HG03558 (cell line): ENCODE data around the gene POU6F2.

Experiments used
- ATAC-seq: cut with Tn5 transposase; IDR thresholded peaks from one replicate; pipeline ENCODE4 v1.9.1; 2021; ENCODE audit warnings: moderate number of reproducible peaks; ENCODE audit not compliant: unreplicated experiment; ENCODE audit errors: extremely low read depth

Gene POU6F2

DNA sequence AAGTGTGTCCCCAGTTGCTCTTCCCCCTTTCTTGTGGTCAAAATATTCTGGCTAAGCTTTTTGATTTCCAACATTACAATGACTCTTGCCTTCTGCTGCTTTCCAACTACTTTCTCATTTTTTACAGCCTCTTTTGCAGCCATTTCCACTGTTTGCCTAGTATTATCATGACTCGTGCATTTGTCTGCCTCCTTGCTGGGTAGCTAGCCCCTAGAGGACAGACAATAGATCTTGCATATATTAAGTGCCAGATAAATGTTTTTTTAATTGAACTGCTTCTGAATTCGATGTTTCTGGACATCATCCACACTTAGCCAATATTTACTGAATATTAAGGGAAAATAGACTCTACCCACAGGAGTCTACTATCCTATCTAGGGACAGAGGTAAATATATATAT is 124.5 kb downstream of the POU6F2 start:
- ATAC-seq, result no peak

GRCh38 chr7:39105720-39106119 is 128.0 kb downstream of the POU6F2 start:
- no peak for ATAC-seq

- no peak for ATAC-seq
These were observed 148.1 kb downstream of the POU6F2 start for GRCh38 chr7:39125846-39126245.

GRCh38 chr7:39127058-39127457 is 149.3 kb downstream of the POU6F2 start:
- ATAC-seq, result no peak

GRCh38 chr7:39128287-39128843 is 150.7 kb downstream of the POU6F2 start:
- ATAC-seq, result no peak

DNA sequence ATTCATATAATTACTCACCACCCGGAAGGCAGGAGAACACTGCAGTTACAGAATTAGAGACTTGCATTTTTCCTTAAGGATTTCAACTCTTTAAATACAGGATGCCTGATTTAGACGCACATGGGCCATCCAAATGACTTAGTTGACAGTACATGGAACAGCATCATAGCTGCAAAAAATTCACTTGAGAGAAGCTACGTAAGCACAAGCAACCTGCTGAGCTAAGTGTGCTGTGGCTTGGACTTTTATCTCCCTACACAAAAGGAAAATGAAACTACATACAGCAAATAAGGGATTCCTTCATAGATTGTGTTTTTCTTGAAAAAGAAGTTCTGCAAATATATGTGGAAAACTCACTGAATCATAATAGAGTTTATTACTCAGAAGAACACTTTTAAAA is 152.6 kb downstream of the POU6F2 start:
- no peak for ATAC-seq

DNA sequence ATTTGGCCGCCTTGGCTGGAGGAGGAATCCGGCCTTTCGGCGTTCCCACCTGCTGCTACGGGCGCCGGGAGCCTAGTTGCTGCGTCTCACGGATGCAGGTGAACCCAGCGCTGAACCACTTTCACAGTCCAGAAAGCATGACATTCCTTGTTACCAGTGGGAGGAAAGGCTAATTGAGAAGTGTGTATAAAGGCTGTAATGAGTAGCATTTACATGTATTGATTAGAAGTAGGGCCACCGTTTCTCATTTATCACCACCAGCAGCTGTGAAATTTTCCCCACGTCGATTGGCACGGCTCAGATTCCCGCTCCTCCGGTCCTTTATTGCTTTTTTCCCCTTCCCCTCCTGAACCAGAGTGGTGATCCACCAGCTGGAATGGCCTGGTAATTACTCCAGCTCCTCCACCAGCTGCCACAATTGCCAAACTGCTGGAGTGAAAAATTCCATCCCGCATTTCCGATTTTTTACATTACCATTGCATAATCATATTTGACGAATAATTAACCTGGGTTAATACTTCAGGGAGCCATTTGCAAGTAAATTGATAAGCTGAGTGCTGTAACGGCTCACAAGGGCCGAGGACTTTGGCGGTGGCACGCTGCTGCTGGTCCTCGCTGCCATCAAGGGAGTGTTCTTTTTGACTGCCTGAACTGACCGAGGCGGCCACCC is 153.3 kb downstream of the POU6F2 start:
- no peak for ATAC-seq

GRCh38 chr7:39132306-39132705 is 154.6 kb downstream of the POU6F2 start:
- ATAC-seq, result no peak

DNA sequence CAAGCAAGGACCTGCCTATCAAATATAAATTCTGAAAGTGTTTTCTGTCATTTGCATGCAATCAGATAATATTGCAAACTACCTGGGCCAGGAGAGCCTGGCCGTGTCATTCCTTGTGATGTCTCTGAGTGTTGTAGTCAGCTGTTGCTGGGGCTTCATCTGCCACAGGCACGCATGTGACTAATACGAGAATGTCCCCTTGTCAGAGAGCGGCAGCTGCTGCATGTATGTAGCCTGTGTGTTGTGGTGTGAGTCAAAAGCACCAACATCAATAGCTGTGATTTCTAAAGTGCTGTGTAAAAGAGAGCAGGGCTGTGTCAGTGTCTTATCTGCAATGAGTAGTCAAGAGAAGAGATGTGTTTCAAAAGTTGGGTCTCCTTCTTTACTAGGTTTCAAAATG is 155.4 kb downstream of the POU6F2 start:
- no peak for ATAC-seq

- ATAC-seq, result no peak
These were observed 159.8 kb downstream of the POU6F2 start for GRCh38 chr7:39137480-39137879.

DNA sequence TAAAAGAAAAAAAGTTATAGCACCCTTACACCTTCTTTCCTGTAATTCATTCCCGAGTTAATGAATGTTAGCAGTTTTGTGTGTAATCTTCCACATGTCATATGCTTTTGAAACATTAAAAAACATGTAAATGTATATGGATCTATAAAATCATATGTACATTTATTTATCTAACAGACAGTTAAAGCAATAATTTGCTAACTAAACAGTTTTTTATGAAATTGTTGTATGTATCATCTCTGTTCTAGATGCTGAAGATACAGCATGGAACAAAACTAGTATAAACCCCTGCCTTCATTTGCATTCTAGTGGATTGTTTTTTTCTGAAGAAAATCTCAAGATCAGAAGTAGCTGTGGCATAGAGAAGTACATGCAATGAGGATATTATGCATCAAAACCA is 165.0 kb downstream of the POU6F2 start:
- ATAC-seq, result no peak

DNA sequence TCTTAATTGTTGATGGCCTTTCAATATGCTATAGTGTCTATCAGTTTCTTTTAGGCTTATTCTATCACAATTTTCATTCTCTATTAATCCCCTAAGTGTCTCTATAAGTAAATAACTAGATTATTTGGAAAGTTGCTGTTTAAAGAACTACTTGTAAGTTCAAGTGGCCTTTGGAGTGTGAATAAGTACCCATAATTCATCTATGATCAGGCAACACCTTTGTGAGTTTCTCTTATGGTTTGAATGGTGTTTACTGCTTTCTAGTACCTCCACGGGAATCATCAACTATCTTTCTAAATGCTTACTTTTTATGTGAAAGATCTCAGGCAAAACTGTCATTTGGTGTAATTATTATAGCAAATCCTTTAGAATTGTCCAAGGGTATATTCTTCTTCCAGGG is 166.7 kb downstream of the POU6F2 start:
- ATAC-seq, result no peak

GRCh38 chr7:39145283-39145682 is 167.6 kb downstream of the POU6F2 start:
- ATAC-seq, result no peak

DNA sequence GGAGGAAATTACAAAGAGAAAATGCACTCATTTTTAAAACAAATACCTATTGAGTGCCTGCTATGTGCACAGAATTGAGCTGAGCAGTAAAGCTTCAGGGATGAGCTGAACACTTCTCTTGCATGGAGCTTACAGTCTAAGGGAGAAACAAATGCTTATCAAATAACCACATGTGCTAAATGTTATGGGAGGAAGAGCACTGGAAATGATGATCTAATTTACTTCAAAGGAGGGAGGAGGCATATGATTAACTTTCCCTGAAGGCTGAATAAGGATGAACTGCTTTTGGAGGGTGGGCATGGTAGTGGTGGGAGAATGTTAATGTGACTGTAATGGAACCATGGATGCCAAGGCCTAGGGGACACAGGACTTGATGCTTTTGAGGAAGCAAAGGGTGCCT is 168.2 kb downstream of the POU6F2 start:
- ATAC-seq, result no peak

DNA sequence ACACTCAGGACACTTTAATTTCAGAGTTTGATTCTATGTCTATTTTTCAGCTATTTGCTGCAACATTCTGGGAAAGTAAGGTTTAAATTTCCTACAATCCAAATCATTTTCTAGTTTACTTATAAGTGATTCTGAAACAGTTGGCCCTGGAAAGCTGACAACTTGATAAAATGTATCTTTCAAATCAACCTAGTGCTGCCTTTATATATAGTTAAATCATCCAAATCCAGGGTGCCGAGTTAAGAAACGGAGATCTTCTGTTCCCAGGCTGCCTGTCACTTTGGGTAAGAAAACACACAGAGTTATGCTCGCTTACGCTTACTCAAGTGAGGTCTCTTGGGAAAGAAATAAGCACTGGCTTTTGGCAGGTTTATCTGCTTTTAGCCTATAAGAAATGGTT is 175.0 kb downstream of the POU6F2 start:
- no peak for ATAC-seq

DNA sequence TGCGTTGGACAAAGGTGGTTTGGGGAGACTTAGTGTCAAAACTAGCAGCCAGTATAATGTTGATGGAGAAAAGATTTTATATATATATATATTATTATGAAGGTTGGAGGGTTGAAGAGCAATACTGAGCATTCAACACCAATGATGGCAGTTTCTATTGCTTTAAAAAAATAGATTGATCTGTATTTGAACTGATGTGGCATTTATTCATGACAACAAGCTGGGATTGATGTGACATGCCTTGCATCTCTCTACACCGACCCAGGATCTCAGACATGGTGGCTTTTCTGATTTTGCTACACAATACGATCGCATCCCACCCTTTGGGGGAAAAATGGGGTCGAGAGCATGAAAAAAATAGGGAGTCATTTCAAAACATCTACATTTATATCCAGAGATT is 175.4 kb downstream of the POU6F2 start:
- no peak for ATAC-seq

GRCh38 chr7:39153647-39154046 is 175.9 kb downstream of the POU6F2 start:
- no peak for ATAC-seq

DNA sequence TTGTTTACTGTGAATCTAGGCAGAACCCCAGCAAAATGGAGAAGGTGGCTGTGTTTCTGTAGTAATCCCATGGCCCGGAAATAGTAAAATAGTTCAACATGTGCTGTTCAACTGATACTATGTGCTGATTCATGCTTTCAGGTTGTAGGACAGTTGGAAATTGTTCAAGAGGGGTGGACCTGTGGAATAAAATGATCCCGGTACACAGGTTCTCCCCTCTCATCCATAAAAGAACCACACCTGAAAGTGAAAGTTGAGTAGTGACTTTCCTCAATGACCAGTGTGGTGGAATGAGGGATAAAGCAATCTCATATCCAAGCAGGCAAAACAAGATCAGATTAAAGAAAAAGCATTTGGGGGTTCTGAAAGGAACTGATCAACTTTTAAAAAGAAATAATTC is 177.1 kb downstream of the POU6F2 start:
- no peak for ATAC-seq

DNA sequence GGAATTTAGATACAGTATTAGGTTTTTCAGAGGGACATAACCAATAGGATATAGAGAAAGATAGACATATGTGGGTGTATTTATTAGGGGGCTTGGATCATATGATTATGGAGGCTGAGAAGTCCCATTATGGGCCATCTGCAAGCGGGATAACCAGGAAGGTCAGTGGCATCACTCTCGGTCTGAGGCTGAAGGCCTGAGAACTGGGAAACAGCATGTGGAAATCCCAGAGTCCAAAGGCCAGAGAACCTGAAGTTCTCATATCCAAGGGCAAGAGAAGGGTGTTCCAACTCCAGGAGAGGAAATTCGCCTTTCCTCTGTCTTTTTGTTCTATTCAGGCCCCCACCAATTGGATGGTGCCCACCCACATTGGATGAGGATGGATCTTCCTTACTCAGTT is 180.7 kb downstream of the POU6F2 start:
- no peak for ATAC-seq

DNA sequence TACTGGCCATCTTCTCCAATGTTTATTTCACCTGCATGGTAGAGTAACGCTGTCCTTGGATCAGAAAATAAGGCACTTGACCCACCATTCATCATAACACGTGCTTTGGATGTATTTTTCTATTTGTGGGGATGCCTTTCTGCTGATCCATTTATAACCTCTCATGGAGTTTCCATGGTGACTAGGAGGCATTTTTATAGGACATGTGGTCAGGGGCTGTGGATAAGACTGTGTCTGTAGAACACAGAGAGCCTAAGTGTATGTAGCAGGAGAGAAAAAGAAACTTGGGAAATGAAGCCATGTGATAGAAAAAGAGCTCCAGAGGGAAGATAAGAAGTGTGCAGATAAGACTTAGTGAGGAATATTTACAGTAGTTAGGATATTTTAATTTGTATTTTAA is 184.2 kb downstream of the POU6F2 start:
- ATAC-seq, result no peak

DNA sequence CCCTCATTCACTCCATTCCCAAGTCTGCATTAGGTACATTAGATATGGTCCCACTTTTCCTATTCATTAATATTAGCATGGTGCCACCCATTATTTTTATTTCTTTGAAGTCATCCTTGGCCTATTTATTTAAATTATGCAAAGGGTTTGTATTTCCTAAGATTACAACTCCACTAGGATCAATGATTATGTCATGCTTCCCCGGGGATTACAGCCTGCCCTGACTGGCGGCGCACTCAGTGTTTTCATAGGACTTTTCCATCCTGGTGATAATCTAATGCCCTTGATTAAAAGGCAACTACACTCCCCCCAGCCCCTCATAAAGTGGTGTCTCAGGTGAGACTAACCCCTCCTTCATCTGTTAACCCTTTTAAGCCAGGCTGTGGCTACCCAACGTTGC is 187.2 kb downstream of the POU6F2 start:
- ATAC-seq, result no peak

GRCh38 chr7:39168403-39169098 is 190.8 kb downstream of the POU6F2 start:
- no peak for ATAC-seq
